Skin of body (tissue), 2 donors: ENCODE data around the gene SAFB. TPM values are rescaled to one million over a fixed set of nuclear protein-coding genes. Genes with fewer than 3 reads are reported as not detected.

Experiments used
- small RNA-seq: library from RNA; depleted of rRNA; stranded (forward); fragments of <200 nt; gene quantifications from one replicate; pipeline ENCODE3, GENCODE V24; 2014; ENCODE audit warnings: low replicate concordance
- total RNA-seq: library from RNA; depleted of rRNA; stranded (reverse); fragments of >200 nt; gene quantifications from one replicate; pipeline ENCODE4 v1.2.3, GENCODE V29; 2014

SAFB gene
- total RNA-seq, 1 donor from 2014 or later = 106 TPM

Small RNAs within 50 kb of the gene (small RNA-seq; reads per million reads assigned to genes)
- not detected for gene SNRPEP4

Other genes with a start within 250 kb of the SAFB start
- not detected for gene ZNRF4, start 167.7 kb upstream of the SAFB start, total RNA-seq
- 17.7 TPM for gene TINCR, start 55.1 kb upstream of the SAFB start, total RNA-seq
- 41.2 TPM for gene SAFB2, start 307 bp upstream of the SAFB start, total RNA-seq
- gene MICOS13, start 57.4 kb downstream of the SAFB start, total RNA-seq = 25.2 TPM
- 2.4 TPM for gene HSD11B1L, start 57.9 kb downstream of the SAFB start, total RNA-seq
- gene RPL36, start 67.2 kb downstream of the SAFB start, total RNA-seq = 331 TPM
- 30.7 TPM for gene LONP1, start 97.1 kb downstream of the SAFB start, total RNA-seq
- not detected for gene CATSPERD, start 97.6 kb downstream of the SAFB start, total RNA-seq
- gene PRR22, start 161.7 kb downstream of the SAFB start, total RNA-seq = 0.30 TPM
- gene DUS3L, start 168.1 kb downstream of the SAFB start, total RNA-seq = 16.7 TPM
- 2.2 TPM for gene NRTN, start 182.0 kb downstream of the SAFB start, total RNA-seq
- 0.20 TPM for gene FUT6, start 216.6 kb downstream of the SAFB start, total RNA-seq
- 0.30 TPM for gene FUT3, start 228.4 kb downstream of the SAFB start, total RNA-seq
- gene FUT5, start 247.5 kb downstream of the SAFB start, total RNA-seq = not detected